Activated B cell treated with CpG ODN at 0.5 μM for 24 hours (primary cell): ENCODE data around the gene CTSH. TPM values are rescaled to one million over a fixed set of nuclear protein-coding genes. Genes with fewer than 3 reads are reported as not detected.

ENCODE experiments used
- ATAC-seq: fragments of 200-7000 bp; cut with Tn5 transposase; one replicate; pipeline ENCODE4 v1.10.0; 2021; ENCODE audit warnings: low read depth, mild to moderate bottlenecking, moderate library complexity
- CTCF ChIA-PET: fragments of 350-600 bp; sonication (Branson Sonifier 250); formaldehyde crosslinking; loops from one replicate; lab custom pipeline; 2021; ENCODE audit warnings: antibody characterized with exemption; lab: Charles Lee
- POLR2A ChIA-PET: fragments of 350-600 bp; sonication (Branson Sonifier 250); formaldehyde crosslinking; loops from one replicate; lab custom pipeline; 2021; ENCODE audit warnings: antibody characterized with exemption; lab: Charles Lee
- DNase-seq: peaks from one replicate; pipeline ENCODE4 v3.0.0; 2022
- H3K27ac Mint-ChIP-seq: one replicate; pipeline ENCODE4 v1.8.0; 2020; ENCODE audit warnings: mixed read lengths
- H3K27me3 Mint-ChIP-seq: one replicate; pipeline ENCODE4 v1.8.0; 2021; ENCODE audit warnings: mixed read lengths
- H3K36me3 Mint-ChIP-seq: one replicate; pipeline ENCODE4 v1.8.0; 2021; ENCODE audit warnings: low read depth, mixed read lengths
- H3K4me1 Mint-ChIP-seq: one replicate; pipeline ENCODE4 v1.8.0; 2021; ENCODE audit warnings: mixed read lengths
- H3K4me3 Mint-ChIP-seq: one replicate; pipeline ENCODE4 v1.8.0; 2020; ENCODE audit warnings: mild to moderate bottlenecking, mixed read lengths
- H3K9me3 Mint-ChIP-seq: one replicate; pipeline ENCODE4 v1.8.0; 2020; ENCODE audit warnings: mixed read lengths
- CTCF ChIP-seq: fragments of 200-600 bp; IDR thresholded peaks from one replicate; pipeline ENCODE4 v1.8.0; 2022; ENCODE audit warnings: antibody characterized with exemption, mild to moderate bottlenecking
- intact Hi-C: fragments of 100-400 bp; cut with micrococcal nuclease; formaldehyde crosslinking; loops from one replicate; pipeline ENCODE4 v1.15.1; 2024
- total RNA-seq: library from RNA; stranded (reverse); gene quantifications from 2 replicates; pipeline ENCODE4 v1.2.3, GENCODE V29; 2022

Gene CTSH
- total RNA-seq, 1 donor from 2014 or later: 762 TPM

DNA sequence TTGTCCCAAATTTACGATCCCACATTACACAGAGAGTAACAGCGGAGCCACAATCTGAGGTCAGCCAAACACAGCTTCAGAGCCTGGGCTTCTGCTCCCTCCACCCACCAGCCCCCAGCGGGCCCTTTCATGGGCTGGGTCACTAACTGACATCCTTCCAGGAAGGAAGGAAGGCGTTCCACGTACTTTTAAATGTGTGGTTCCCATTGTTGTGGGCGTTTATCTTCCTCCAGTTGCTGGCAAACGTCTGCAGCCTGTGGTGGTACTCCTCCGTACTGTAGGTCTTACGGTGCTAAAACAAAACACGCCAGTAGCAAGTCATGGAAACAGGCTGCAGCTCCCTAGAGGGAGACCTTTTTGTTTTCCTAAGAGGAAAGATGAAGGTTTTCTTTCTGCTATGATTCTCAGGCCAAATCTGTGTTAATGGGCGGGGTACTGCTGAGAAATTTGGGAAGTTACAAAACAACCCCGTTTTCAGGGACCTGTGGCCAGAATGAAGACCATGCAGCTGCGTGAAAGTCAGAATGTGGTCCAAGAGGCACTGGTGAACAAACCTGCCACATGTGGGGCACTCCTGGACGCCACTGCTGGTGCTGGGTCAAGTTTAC, 7.6 kb downstream of the CTSH start:
- intact Hi-C loops: loop anchor here (10.0 kb wide), 1 partner anchor 1038 kb away; the partner anchor contains the start of gene BCL2A1
- CTCF ChIA-PET: interaction anchor here (0.9 to 1.3 kb wide), 4 partner anchors 16 to 88 kb away, joined by 3 to 4 read pairs (median 3); no protein-coding TSS in a partner anchor
- H3K27me3 Mint-ChIP-seq: no peaks in the 10 kb centered on the region

DNA sequence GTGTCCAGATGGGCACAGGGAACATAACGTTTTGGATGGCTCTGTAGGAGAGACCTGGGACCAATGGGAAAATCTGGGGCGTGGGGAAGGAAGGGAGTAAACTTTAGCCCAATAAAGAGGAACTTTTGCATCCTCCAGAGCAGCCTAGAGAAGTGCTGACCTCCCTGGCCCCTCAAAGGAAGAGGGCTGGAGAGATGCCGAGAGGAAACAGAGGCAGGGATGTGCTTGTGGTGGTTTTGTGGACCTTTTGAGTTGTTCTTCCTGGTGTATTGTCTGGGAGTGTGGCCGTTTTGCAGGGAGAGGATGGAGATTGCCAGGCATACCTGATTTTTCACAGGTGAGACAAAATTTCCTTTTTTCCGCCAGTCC, 10.2 kb downstream of the CTSH start:
- Mint-ChIP-seq H3K36me3 (peaks cover 92% of the 10 kb centered on the region), H3K27ac (peak overlapping the region; percentile 41), H3K4me3 (no peak overlapping the region), H3K27me3 (no peaks in the 10 kb centered on the region), H3K9me3 (no peaks in the 10 kb centered on the region), H3K4me1 (peaks cover 42% of the 10 kb centered on the region)
- intact Hi-C loops: loop anchor here (10.0 kb wide), 1 partner anchor 1040 kb away; the partner anchor contains the start of gene BCL2A1
- DNase-seq (no peak), ATAC-seq (no peak)
- no peak for TF ChIP-seq CTCF
- CTCF ChIA-PET: interaction anchor here (1.1 to 1.9 kb wide), 2 partner anchors 25 to 45 kb away, joined by 3 to 8 read pairs; no protein-coding TSS in a partner anchor
- POLR2A ChIA-PET: interaction anchor here (2.7 kb wide), 1 partner anchor 69 kb away, joined by 11 read pairs; no protein-coding TSS in a partner anchor

More for the DNA sequence above, 7.6 kb downstream of the CTSH start:
- Mint-ChIP-seq H3K4me3 (peak overlapping the region; percentile 38), H3K27ac (peak overlapping the region; percentile 96), H3K4me1 (peaks cover 63% of the 10 kb centered on the region), H3K9me3 (no peaks in the 10 kb centered on the region), H3K36me3 (peaks cover 79% of the 10 kb centered on the region)
- DNase-seq: no peak
- TF ChIP-seq CTCF: no peak
- no peak for ATAC-seq
- POLR2A ChIA-PET: interaction anchor here (0.9 to 2.2 kb wide), 7 partner anchors 16 to 88 kb away, joined by 3 to 11 read pairs (median 6); no protein-coding TSS in a partner anchor

GRCh38 chr15:78933823-78934654, 10.8 kb downstream of the CTSH start:
- no peak for TF ChIP-seq CTCF

DNA sequence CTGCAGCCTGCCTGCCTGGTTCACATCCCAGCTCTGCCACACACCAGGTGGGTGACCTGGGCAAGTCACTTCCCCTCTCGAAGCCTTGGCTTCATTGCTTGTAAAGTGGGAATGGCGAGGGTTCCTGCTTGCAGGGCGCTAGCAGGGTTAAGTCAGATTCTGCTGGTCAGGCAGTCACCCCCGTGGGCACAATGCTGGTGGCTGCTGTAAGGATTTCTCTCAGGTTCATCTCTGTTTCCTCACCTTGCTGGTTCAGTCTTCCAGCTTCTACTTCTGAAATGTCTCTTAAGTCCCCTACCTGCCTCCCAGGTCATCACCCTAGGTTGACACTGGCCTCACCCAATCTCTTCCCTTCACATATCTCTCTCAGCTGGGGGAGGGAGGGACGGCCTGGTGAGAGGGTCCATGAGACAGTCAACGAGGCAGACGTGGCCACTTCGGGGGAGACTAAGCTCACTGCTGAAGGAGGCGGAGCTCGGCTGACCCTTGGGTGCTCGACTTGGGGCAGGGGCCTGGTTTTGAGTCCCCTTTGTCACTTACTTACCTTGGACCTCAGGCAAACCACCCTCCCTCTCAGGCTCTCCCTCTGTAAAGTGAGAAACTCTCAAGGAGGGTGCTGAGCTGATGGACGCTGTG, 11.5 kb downstream of the CTSH start:
- POLR2A ChIA-PET: interaction anchor here (0.7 to 1.0 kb wide), 2 partner anchors 9 to 11 kb away, joined by 3 read pairs; partner anchors contain the start of gene CTSH
- H3K36me3 Mint-ChIP-seq: peaks cover 94% of the 10 kb centered on the region
- H3K9me3 Mint-ChIP-seq: no peaks in the 10 kb centered on the region
- no peak overlapping the region for H3K4me3 Mint-ChIP-seq
- no peaks in the 10 kb centered on the region for H3K27me3 Mint-ChIP-seq
- CTCF ChIA-PET: interaction anchor here (1.1 kb wide), 1 partner anchor 46 kb away, joined by 3 read pairs; no protein-coding TSS in a partner anchor
- no peak for TF ChIP-seq CTCF
- peaks cover 29% of the 10 kb centered on the region for H3K4me1 Mint-ChIP-seq
- no peak for DNase-seq
- intact Hi-C loops: loop anchor here (10.0 kb wide), 1 partner anchor 1041 kb away; the partner anchor contains the start of gene BCL2A1
- no peak for ATAC-seq
- peak overlapping the region; percentile 63 for H3K27ac Mint-ChIP-seq

More at GRCh38 chr15:78933823-78934654, 10.8 kb downstream of the CTSH start:
- no peak for ATAC-seq
- Mint-ChIP-seq H3K4me3 (no peak overlapping the region), H3K9me3 (no peaks in the 10 kb centered on the region), H3K4me1 (peaks cover 36% of the 10 kb centered on the region), H3K27me3 (no peaks in the 10 kb centered on the region), H3K36me3 (peaks cover 94% of the 10 kb centered on the region), H3K27ac (peak overlapping the region; percentile 63)
- DNase-seq: no peak
- intact Hi-C loops: loop anchor here (10.0 kb wide), 1 partner anchor 1041 kb away; the partner anchor contains the start of gene BCL2A1
- ChIA-PET POLR2A (interaction anchor here (0.7 to 2.7 kb wide), 3 partner anchors 9 to 70 kb away, joined by 3 to 11 read pairs (median 3); partner anchors contain the start of gene CTSH), CTCF (interaction anchor here (1.1 kb wide), 1 partner anchor 45 kb away, joined by 3 read pairs; no protein-coding TSS in a partner anchor)
